Measurements from ENCODE around the gene PHACTR2.
A peak's percentile ranks its signal among the peaks of the same experiment; 100 is the strongest.

GRCh38 chr6:143696664-143697000 lies 18.9 kb downstream of the PHACTR2 start:
- TF ChIP-seq CTCF (IDR thresholded peaks at IDR 0.05) (no peak), EP300 (IDR thresholded peaks at IDR 0.05) (no peak), POLR2AphosphoS5 (IDR thresholded peaks at IDR 0.05) (peak in 2 of 3 donors; percentile 20 to 25), POLR2A (IDR thresholded peaks at IDR 0.05) (no peak)
